ENCODE data around the gene EYA2. TPM values are rescaled to one million over a fixed set of nuclear protein-coding genes. Genes with fewer than 3 reads are reported as not detected.

The EYA2 gene
- total RNA-seq, 1 experiment from 2014 or later: 0.25 TPM

DNA sequence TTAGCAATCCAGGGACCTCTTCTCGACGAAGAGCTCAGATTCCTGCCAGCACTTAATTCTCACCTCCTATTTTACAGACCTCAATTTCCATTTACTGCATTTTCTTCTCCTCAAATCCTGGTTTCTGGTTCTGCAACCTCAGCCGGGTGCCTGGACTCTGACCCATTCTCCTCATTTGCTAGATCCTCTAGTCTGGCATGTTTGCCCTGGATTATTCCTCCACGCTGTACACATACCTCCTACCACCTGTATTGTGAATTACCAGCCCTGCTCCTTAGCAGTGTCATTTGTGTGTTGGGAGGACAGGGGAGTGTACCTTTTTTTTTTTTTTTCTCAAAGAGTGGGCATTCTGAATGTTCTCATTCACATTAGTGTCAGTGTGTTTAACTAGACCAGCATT, 257.4 kb downstream of the EYA2 start:
- ChIA-PET CTCF (interaction anchor here (1.0 to 2.0 kb wide), 2 partner anchors 12 to 44 kb away, joined by 6 read pairs; no protein-coding TSS in a partner anchor), POLR2A (no interaction called here)
- peak overlapping the region; percentile 82 for H3K27ac Mint-ChIP-seq (ENCODE audit: unreplicated experiment)
- Histone ChIP-seq H3K36me3 (ENCODE audit: control insufficient read depth, insufficient read depth, low read length) (no peaks in the 10 kb centered on the region), H3K4me1 (peaks cover 27% of the 10 kb centered on the region), H3K4me3 (ENCODE audit: low read depth, low read length) (no peak overlapping the region), H3K27me3 (replicated peaks; ENCODE audit: control insufficient read depth, insufficient read depth, low read length) (no peaks in the 10 kb centered on the region), H3K9me3 (no peaks in the 10 kb centered on the region)
- peaks cover 7% of the 10 kb centered on the region for H3K36me3 Mint-ChIP-seq (ENCODE audit: insufficient read depth, unreplicated experiment)
- H3K4me1 Mint-ChIP-seq (ENCODE audit: low read depth, unreplicated experiment): peaks cover 31% of the 10 kb centered on the region
- peak; percentile 93 for DNase-seq
- no TSS peak for BruUV-seq (replicated peaks)
- no peaks in the 10 kb centered on the region for H3K27me3 Mint-ChIP-seq (ENCODE audit: insufficient read depth, unreplicated experiment)
- TF ChIP-seq CTCF (IDR thresholded peaks at IDR 0.05; ENCODE audit: insufficient read depth in 1 of 2, low read depth in 1 of 2, low read length in 1 of 2, severe bottlenecking in 1 of 2, unreplicated experiment in 1 of 2): no peak
- no peaks in the 10 kb centered on the region for H3K9me3 Mint-ChIP-seq (ENCODE audit: unreplicated experiment)
- intact Hi-C loops (cut with micrococcal nuclease; ENCODE audit: unreplicated experiment): loop anchor here (1.0 to 2.0 kb wide), 2 partner anchors 19 to 48 kb away; no protein-coding TSS in a partner anchor
- peak overlapping the region; percentile 46 for H3K4me3 Mint-ChIP-seq (ENCODE audit: unreplicated experiment)

DNA sequence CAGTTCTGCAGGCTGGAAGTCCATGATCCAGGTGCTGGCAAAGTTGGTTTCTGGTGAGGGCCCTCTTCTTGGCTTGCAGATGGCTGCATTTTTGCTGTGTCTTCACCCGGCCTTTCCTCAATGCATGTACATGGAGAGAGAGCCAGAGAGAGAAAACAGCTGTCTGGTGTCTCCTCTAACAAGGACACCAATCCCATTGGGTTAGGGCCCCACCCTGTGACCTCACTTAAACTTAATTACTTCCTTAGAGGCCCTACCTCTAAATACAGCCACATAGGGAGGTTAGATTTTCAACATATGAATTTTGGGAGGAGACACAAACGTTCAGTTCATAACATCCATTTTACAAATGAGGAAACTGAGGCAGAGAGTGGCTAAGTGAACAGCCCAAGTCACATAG, 259.4 kb downstream of the EYA2 start:
- BruUV-seq (replicated peaks): no TSS peak
- H3K9me3 Mint-ChIP-seq (ENCODE audit: unreplicated experiment): no peaks in the 10 kb centered on the region
- Histone ChIP-seq H3K4me1 (peaks cover 29% of the 10 kb centered on the region), H3K27me3 (replicated peaks; ENCODE audit: control insufficient read depth, insufficient read depth, low read length) (no peaks in the 10 kb centered on the region), H3K9me3 (no peaks in the 10 kb centered on the region), H3K36me3 (ENCODE audit: control insufficient read depth, insufficient read depth, low read length) (no peaks in the 10 kb centered on the region), H3K4me3 (ENCODE audit: low read depth, low read length) (no peak overlapping the region)
- peak overlapping the region; percentile 82 for H3K27ac Mint-ChIP-seq (ENCODE audit: unreplicated experiment)
- TF ChIP-seq CTCF (IDR thresholded peaks at IDR 0.05; ENCODE audit: insufficient read depth in 1 of 2, low read depth in 1 of 2, low read length in 1 of 2, severe bottlenecking in 1 of 2, unreplicated experiment in 1 of 2): no peak
- ChIA-PET POLR2A (no interaction called here), CTCF (no interaction called here)
- peaks cover 26% of the 10 kb centered on the region for H3K4me1 Mint-ChIP-seq (ENCODE audit: low read depth, unreplicated experiment)
- intact Hi-C loops (cut with micrococcal nuclease; ENCODE audit: unreplicated experiment): no loop called here
- DNase-seq: no peak
- no peak overlapping the region for H3K4me3 Mint-ChIP-seq (ENCODE audit: unreplicated experiment)
- H3K36me3 Mint-ChIP-seq (ENCODE audit: insufficient read depth, unreplicated experiment): peaks cover 7% of the 10 kb centered on the region
- H3K27me3 Mint-ChIP-seq (ENCODE audit: insufficient read depth, unreplicated experiment): no peaks in the 10 kb centered on the region

- Mint-ChIP-seq H3K4me3 (ENCODE audit: unreplicated experiment) (no peak overlapping the region), H3K4me1 (ENCODE audit: low read depth, unreplicated experiment) (peaks cover 16% of the 10 kb centered on the region), H3K9me3 (ENCODE audit: unreplicated experiment) (no peaks in the 10 kb centered on the region), H3K27me3 (ENCODE audit: insufficient read depth, unreplicated experiment) (no peaks in the 10 kb centered on the region), H3K27ac (ENCODE audit: unreplicated experiment) (no peak overlapping the region), H3K36me3 (ENCODE audit: insufficient read depth, unreplicated experiment) (peaks cover 7% of the 10 kb centered on the region)
- no peak overlapping the region for H3K4me3 ChIP-seq (ENCODE audit: low read depth, low read length)
- no peaks in the 10 kb centered on the region for H3K36me3 ChIP-seq (ENCODE audit: control insufficient read depth, insufficient read depth, low read length)
- DNase-seq: no peak
- intact Hi-C loops (cut with micrococcal nuclease; ENCODE audit: unreplicated experiment): no loop called here
- H3K27me3 ChIP-seq (replicated peaks; ENCODE audit: control insufficient read depth, insufficient read depth, low read length): no peaks in the 10 kb centered on the region
- no peaks in the 10 kb centered on the region for H3K9me3 ChIP-seq
- CTCF ChIA-PET: no interaction called here
- POLR2A ChIA-PET: no interaction called here
- TF ChIP-seq CTCF (IDR thresholded peaks at IDR 0.05; ENCODE audit: insufficient read depth in 1 of 2, low read depth in 1 of 2, low read length in 1 of 2, severe bottlenecking in 1 of 2, unreplicated experiment in 1 of 2): no peak
- no TSS peak for BruUV-seq (replicated peaks)
- peaks cover 19% of the 10 kb centered on the region for H3K4me1 ChIP-seq
Observed at GRCh38 chr20:47156301-47157137, 261.9 kb downstream of the EYA2 start.

Data from Caco-2 (cell line).